Stimulated activated CD4-positive, alpha-beta T cell treated with anti-CD3 and anti-CD28 coated beads, Interleukin-2, amount 100 ng/mL, for 4 hours (primary cell): ENCODE measurements around the gene TTR.

ENCODE experiments used
- DNase-seq: peaks from one replicate; pipeline ENCODE4 v3.0.0-alpha.2; 2020; ENCODE audit warnings: low read depth

TTR gene

DNA sequence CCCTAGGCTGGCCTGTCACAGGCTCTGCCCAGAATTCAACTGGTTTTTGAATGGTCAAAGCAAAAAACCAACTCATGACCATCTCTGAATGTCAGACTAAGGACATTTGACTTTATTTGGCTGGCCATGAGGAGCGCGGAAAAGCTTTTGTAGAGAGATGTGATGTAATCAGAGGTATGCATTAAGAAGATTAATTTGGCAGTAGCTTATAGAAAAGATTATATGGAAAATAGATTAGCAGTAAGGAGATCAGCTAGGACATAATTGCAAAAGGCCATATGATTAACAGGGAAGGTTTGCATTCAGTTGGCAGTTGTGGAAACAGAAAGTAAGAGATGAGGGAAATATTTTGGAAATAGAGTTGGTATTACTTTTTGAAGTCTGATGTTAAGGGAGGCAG, 12.3 kb upstream of the TTR start:
- DNase-seq = no peak

DNA sequence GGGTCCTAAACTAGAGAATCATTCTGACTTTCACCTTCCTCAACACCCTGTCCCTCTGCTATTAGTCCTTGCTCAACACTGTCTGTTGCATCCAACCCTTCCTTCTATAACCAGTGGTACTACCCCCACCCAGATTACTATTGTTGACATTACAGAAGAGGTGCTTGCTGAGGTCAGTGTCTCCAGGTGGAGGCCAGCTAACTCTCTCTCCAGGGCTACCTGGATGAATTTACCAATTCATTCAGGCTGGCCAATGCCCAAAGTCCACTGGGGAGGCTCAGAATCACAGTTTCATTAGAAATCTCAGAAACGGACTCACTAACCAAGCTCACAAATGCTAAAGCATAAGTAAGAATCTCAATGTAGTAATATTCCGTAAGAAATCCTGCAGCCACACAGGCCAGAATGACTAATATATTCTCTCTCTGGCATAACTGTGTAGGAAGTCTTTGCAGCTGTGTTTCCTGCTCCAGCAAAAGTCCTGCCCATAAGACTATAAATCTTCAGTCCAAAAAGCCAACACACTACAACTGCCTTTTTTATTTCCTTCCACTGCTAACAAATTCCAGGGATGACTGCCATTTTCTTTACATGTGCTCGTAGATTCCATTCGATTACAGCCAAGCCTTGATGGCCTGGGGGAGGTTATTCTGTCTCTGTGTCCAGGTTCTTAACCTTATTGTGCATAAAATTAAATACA, 10.0 kb upstream of the TTR start:
- DNase-seq = no peak

DNA sequence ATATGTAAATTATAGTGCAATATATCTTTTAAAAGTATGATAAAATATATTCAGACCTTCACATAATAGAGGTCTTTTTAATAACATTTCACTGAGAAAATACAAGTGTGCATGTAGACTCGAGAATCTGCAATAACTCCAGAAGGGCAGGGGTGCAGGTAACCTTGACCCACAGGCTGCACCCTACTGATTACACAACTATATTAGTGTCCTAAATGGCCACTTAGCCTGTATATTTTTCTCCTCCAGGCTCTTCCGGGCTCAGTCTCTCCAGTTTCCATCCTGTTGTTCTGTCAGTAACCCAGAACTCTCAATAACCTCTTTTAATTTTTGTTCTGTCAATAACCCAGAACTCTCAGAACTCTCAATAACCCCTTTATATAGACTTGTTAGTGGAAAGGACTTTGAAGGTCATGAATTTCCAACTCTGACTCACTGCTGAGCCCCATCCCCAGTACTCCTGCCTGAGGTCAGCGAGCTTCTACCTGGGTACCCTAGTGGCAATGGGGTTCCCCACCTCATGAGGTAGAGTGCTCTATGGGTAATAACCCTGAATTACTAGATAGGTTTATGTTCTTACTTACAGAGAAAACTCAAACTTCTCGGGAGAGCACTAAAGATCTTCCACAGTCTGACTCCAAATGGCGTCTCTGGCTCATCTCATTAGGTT, 8.4 kb upstream of the TTR start:
- DNase-seq = no peak

DNA sequence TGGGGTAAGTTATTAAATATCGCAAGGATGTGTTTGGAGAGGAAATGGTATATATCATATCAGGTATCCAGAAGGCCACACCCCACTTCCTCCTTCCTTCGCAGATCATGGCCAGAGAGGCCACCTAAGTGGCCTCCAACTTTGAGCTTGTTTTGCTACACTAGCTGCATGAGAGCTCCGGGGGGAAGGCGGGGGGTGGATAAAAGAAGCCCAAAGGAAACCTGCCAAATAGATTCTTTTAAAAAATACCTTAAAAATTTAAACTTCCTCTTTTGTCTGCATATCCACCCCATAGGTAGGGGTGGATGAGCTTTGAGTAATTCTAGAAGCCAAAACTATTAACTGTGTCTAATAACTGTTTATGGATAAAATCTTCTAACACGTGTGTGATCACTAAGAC, 5.7 kb upstream of the TTR start:
- DNase-seq = no peak

DNA sequence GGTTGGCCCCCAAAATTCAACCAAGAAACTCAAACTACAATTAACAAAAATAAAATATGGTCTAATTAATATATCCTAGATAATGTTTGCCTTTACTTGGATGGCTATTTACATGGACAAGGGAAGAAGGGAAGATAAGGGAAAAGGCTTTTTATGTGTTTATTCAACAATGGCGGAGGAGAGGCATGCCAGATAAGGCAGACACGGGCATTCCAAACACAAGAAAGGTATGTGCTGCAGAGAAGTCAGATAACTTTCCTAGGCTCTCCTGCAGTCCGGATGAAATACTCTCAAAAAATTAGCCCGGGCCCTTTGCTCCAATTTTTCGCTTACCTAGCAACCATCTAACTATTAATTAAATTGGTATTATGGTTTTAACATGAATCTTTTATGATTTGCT, 5.1 kb upstream of the TTR start:
- no peak for DNase-seq

DNA sequence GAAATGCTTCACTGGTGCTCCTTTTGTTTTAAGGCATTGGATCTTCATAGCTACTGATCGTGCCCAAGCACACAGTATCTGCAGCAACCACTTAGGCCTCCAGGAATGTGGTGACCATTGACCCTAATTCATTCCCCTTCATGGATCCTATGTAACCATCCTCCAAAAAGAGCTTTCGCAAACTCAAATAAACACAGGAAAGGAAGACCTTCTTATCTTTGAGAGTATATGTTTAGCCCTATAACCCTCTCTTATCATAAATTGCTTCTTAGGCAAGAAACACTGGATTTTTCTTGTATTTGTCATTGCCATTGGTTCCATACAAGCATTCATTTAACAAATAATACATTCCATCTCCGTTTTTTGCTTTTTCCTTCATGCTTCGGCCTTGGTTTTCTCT, 4.1 kb upstream of the TTR start:
- DNase-seq = no peak

DNA sequence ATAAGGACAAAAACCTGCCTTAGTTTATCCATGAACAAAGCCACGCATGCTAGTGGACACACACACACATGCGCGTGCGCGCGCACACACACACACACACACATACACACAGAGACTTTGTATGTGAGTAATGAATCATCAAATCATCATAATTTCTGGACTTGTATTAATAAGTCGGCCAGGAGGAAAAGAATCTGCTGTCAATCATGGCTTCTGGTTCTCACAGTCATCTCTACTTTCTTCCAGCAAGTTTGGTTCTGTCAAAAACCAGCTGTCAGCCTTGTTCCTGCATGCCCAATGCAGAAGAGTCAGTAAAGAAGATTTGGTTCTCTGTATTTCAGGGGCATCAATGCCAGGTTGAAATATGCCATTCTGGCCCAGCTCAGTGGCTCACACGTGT, 1.1 kb upstream of the TTR start:
- no peak for DNase-seq

DNA sequence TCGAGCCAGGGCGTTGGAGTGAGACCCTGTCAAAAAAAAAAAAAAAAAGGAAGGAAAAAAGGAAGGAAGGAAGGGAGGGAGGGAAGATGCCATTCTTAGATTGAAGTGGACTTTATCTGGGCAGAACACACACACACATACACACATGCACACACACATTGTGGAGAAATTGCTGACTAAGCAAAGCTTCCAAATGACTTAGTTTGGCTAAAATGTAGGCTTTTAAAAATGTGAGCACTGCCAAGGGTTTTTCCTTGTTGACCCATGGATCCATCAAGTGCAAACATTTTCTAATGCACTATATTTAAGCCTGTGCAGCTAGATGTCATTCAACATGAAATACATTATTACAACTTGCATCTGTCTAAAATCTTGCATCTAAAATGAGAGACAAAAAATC, 564 bp upstream of the TTR start:
- no peak for DNase-seq

DNA sequence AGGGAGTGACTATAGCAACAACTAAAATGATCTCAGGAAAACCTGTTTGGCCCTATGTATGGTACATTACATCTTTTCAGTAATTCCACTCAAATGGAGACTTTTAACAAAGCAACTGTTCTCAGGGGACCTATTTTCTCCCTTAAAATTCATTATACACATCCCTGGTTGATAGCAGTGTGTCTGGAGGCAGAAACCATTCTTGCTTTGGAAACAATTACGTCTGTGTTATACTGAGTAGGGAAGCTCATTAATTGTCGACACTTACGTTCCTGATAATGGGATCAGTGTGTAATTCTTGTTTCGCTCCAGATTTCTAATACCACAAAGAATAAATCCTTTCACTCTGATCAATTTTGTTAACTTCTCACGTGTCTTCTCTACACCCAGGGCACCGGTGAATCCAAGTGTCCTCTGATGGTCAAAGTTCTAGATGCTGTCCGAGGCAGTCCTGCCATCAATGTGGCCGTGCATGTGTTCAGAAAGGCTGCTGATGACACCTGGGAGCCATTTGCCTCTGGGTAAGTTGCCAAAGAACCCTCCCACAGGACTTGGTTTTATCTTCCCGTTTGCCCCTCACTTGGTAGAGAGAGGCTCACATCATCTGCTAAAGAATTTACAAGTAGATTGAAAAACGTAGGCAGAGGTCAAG, 955 bp downstream of the TTR start:
- DNase-seq = no peak

DNA sequence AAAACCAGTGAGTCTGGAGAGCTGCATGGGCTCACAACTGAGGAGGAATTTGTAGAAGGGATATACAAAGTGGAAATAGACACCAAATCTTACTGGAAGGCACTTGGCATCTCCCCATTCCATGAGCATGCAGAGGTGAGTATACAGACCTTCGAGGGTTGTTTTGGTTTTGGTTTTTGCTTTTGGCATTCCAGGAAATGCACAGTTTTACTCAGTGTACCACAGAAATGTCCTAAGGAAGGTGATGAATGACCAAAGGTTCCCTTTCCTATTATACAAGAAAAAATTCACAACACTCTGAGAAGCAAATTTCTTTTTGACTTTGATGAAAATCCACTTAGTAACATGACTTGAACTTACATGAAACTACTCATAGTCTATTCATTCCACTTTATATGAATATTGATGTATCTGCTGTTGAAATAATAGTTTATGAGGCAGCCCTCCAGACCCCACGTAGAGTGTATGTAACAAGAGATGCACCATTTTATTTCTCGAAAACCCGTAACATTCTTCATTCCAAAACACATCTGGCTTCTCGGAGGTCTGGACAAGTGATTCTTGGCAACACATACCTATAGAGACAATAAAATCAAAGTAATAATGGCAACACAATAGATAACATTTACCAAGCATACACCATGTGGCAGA, 3.6 kb downstream of the TTR start:
- no peak for DNase-seq

DNA sequence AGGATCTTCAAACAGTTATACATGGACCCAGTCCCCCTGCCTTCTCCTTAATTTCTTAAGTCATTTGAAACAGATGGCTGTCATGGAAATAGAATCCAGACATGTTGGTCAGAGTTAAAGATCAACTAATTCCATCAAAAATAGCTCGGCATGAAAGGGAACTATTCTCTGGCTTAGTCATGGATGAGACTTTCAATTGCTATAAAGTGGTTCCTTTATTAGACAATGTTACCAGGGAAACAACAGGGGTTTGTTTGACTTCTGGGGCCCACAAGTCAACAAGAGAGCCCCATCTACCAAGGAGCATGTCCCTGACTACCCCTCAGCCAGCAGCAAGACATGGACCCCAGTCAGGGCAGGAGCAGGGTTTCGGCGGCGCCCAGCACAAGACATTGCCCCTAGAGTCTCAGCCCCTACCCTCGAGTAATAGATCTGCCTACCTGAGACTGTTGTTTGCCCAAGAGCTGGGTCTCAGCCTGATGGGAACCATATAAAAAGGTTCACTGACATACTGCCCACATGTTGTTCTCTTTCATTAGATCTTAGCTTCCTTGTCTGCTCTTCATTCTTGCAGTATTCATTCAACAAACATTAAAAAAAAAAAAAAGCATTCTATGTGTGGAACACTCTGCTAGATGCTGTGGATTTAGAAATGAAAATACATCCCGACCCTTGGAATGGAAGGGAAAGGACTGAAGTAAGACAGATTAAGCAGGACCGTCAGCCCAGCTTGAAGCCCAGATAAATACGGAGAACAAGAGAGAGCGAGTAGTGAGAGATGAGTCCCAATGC, 4.6 kb downstream of the TTR start:
- DNase-seq = no peak

DNA sequence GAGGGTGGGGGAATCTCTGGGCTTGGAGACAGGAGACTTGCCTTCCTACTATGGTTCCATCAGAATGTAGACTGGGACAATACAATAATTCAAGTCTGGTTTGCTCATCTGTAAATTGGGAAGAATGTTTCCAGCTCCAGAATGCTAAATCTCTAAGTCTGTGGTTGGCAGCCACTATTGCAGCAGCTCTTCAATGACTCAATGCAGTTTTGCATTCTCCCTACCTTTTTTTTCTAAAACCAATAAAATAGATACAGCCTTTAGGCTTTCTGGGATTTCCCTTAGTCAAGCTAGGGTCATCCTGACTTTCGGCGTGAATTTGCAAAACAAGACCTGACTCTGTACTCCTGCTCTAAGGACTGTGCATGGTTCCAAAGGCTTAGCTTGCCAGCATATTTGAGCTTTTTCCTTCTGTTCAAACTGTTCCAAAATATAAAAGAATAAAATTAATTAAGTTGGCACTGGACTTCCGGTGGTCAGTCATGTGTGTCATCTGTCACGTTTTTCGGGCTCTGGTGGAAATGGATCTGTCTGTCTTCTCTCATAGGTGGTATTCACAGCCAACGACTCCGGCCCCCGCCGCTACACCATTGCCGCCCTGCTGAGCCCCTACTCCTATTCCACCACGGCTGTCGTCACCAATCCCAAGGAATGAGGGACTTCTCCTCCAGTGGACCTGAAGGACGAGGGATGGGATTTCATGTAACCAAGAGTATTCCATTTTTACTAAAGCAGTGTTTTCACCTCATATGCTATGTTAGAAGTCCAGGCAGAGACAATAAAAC, 6.5 kb downstream of the TTR start:
- DNase-seq = no peak

DNA sequence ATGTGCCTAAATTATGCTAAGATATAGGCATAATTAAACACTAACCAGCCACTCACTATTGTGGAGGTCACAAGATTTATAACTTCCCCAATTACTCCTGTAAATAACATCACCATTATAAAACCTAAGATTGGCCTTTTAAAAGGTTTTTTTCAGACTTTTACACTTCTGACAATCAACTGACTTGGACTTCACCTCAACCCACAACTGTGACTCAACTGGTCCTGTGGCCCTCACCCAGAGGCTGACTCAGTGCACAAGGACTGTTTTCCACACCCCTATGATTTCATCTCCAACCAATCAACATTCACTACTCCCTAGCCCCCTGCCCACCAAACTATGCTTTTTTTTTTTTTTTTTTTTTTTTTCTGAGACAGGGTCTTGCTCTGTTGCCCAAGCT, 11.6 kb downstream of the TTR start:
- DNase-seq = no peak

DNA sequence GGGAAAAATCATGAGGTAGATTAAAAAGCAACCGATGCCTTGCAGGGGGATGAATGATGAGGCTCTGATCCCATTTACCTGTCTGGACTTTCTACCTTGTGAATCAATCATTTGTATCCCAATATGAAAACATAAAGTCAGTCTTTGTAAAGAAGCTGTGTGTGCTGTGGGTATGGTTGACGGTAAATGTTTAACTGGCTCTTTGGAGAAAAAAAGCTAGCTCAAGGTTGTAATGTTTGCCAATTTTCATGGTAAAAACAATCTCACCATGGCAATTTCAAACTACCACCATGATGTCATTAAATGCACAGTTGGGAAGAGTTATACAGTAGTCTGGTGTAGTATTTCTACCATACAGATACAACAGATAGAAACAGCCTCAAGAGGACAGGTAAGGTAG, 14.6 kb downstream of the TTR start:
- DNase-seq = no peak

DNA sequence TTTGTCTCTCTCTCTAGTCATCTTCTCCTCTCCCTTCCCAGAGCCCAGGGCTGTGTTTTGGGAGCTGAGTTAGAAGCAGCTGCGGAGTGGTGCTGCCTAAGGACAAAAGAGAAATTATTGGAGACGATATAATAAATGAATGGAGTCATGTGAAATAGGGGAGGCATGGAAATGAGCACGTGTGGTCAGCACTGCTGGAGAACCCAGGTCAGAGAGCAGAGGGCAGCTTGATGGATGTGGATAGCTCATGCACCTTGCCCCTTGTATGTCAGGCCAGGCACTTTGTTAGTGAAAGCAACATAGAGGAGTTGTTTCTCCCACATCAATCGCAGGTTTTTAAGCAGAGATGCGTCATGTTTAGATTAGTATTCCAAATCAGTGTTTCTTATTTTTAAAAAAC, 15.7 kb downstream of the TTR start:
- no peak for DNase-seq

DNA sequence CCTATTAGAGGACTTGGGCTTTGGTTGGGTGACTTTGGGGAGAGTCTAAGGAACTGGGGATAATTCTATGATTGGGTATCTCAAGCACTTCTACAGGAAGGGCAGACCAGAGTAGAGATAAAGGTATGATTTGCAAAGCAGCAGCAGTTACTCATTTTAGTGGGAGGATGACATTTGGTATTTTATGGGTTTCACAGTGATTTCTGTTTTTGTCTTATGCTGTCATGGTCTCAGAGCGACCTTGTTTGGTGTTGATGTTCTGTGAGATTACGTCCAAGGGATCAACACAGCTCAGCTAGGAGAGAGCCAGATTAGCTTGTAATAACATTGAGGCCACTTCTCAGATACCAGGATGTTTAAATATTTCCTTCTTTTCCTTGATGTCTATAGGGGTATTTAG, 18.2 kb downstream of the TTR start:
- no peak for DNase-seq

DNA sequence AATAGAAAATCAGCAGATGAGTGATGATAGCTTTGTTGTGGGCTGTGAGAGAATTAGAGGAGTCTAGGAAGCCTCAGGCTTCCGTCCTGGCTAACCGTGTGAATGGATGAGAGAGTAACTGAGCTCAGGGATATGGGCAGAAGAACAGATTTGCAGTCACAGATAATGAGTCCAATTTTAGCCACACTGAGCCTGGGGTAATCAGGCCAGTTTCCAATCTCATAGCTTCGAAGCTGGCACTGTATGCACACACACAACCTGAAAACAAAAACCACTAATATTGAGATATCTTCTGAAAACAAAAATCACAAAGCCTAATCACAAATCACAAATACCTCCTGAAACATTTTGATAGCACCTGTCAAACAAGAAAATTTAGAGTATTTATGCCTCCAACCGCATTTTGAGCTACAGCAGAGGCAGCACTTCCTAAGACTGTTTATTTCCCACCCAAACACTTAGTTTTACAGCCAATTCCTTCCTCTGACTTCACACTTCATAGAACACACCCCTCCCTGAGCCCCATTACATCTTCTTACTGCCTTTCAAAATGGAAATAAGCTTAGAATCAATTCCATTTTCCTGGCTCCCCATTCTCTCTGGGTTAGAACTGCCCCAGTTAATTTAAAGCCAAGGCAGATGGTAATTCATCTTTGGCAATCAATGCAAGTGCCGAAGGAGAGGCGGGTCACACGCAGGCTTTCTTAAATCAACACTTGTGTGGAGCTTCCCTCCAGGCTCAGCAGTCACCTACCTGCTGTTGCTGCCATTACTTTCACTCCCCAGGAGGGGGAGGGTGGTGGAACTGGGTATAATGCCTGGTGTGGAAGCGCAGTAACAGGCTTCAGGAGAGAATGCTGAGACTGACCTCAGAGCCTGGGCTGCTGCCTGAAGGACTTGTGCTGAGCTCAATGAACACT, 18.9 kb downstream of the TTR start:
- DNase-seq = no peak

DNA sequence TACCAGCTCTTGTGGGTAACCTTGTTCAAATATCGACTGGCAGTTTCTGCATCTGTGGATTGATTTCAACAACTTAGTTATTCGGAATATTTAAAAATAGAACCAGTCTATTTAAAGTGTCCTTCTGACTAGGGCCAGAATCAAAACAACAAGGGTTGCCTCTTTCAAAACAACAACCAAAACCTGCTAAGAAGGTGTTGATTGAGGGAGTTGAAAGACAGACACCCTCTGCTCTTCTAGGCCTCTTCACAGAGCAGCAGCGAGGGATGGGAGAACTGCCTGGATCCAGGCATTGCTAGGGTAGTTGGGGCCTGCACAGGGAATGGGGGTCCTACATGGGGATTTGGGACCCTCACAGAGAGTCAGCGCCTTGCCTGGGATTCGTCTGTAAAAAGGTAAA, 19.8 kb downstream of the TTR start:
- DNase-seq = no peak

DNA sequence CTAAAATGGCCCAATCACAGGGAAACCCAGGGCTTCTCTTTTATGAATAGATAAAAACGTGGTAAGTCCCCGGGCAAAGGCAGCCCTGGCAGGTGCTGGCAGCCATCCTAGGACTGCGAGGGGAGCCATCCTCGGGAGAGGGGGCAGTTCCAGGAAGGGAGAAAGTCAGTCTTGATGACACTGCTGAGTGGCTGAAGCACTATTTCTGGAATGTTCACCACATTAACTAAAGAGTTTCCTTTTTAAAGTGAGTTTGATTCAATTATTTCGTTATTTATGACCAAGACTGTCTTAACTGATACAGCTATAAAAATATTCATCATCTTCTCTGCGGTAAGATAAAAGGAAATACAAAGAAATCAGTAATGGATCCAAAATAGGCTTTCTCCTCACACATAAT, 20.4 kb downstream of the TTR start:
- DNase-seq = no peak

DNA sequence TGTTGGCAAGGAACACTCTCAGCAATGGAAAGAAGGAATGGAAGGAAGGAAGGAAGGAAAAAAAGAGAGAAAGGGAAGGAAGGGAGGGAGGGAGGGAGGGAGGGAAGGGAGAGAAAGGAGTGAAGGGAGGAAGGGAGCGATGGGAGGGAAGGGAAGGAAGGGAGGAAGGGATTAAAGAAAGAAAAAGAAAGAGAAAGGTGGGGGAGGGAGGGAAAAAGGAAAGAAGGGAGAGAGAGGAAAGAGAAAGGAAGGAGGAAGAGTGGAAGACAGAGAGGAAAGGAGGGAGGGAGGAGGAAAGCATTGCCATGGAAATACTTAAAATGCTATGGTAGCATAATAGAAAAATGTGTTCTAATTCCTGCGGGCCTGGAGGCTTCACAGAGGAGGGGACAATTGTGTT, 22.4 kb downstream of the TTR start:
- DNase-seq = no peak
